ENCODE results near the gene IDNK.
"Not testable (repeated sequence)": the region's sequence is repeated elsewhere in the genome, so short reads cannot be mapped to it uniquely, and the experiment has no call there.

GRCh38 chr9:83613298-83613697, 9.6 kb upstream of the IDNK start:
- TF ChIP-seq POLR2A, EP300 (IDR thresholded peaks at IDR 0.05): not testable (repeated sequence)
- TF ChIP-seq, protein P1, sequence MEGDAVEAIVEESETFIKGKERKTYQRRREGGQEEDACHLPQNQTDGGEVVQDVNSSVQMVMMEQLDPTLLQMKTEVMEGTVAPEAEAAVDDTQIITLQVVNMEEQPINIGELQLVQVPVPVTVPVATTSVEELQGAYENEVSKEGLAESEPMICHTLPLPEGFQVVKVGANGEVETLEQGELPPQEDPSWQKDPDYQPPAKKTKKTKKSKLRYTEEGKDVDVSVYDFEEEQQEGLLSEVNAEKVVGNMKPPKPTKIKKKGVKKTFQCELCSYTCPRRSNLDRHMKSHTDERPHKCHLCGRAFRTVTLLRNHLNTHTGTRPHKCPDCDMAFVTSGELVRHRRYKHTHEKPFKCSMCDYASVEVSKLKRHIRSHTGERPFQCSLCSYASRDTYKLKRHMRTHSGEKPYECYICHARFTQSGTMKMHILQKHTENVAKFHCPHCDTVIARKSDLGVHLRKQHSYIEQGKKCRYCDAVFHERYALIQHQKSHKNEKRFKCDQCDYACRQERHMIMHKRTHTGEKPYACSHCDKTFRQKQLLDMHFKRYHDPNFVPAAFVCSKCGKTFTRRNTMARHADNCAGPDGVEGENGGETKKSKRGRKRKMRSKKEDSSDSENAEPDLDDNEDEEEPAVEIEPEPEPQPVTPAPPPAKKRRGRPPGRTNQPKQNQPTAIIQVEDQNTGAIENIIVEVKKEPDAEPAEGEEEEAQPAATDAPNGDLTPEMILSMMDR (IDR thresholded peaks at IDR 0.05) = not testable (repeated sequence)
